Measurements from ENCODE around the gene PSMD1.

The PSMD1 gene

DNA sequence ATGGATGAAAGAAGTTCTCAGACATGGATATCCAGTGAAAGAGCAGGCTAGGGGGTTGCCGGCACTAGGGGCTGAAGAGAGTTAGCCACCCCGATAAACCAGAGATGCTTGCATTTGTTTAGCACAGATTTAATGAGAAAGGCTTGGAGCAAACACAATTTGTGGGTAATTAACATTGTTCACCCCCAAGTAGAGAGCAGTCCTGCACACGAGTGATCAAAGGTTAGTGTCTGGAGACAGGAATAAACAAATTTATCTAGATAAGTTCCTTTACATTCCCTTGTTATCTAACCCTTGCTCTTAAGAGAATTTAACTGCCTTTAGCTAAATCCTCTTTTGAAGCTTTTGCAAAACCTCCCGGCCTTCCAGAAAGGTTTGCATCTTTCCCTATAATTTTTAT, 44.3 kb downstream of the PSMD1 start:
- TF ChIP-seq, protein P1, sequence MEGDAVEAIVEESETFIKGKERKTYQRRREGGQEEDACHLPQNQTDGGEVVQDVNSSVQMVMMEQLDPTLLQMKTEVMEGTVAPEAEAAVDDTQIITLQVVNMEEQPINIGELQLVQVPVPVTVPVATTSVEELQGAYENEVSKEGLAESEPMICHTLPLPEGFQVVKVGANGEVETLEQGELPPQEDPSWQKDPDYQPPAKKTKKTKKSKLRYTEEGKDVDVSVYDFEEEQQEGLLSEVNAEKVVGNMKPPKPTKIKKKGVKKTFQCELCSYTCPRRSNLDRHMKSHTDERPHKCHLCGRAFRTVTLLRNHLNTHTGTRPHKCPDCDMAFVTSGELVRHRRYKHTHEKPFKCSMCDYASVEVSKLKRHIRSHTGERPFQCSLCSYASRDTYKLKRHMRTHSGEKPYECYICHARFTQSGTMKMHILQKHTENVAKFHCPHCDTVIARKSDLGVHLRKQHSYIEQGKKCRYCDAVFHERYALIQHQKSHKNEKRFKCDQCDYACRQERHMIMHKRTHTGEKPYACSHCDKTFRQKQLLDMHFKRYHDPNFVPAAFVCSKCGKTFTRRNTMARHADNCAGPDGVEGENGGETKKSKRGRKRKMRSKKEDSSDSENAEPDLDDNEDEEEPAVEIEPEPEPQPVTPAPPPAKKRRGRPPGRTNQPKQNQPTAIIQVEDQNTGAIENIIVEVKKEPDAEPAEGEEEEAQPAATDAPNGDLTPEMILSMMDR (IDR thresholded peaks at IDR 0.05; ENCODE audit: insufficient read depth, missing control alignments) = no peak
- FAIRE-seq = no peak
- DNase-seq (ENCODE audit: insufficient read length, low spot score) = no peak

- DNase-seq (ENCODE audit: insufficient read length, low spot score) (no peak), FAIRE-seq (no peak)
- TF ChIP-seq, protein P1 (IDR thresholded peaks at IDR 0.05; ENCODE audit: insufficient read depth, missing control alignments) = no peak
These were observed 46.1 kb downstream of the PSMD1 start for GRCh38 chr2:231102772-231103171.

DNA sequence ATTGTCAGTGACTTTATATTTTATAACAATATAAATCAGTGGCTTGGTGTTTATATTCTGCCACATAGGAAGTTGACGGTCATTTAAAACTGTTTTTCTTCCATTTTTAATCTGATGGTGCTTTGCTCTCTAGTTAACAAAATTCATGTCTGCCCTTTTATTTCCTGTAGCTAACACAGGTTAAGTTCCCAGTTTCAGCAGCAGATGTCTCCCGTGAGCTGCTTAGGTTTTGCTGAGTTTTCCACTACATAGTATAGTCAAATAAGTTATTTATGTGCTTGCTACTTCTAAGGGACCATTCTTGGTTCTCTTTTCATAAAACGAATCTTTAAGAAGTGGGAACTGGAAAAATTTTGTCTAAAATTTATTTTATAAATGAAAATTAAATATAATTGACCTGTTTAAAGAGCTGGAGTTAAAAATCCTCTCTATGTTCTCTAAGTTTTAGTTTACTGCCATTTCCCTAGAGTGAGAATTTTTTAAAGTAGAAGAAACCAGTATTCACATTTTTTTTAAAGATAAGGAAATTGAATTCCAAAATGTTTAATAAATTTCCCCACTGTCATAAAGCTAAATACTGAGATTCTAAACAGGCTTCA, 47.5 kb downstream of the PSMD1 start:
- no peak for DNase-seq (ENCODE audit: insufficient read length, low spot score)
- peak; percentile 96 for FAIRE-seq
- TF ChIP-seq, protein P1 (IDR thresholded peaks at IDR 0.05; ENCODE audit: insufficient read depth, missing control alignments) = peak; percentile 65

DNA sequence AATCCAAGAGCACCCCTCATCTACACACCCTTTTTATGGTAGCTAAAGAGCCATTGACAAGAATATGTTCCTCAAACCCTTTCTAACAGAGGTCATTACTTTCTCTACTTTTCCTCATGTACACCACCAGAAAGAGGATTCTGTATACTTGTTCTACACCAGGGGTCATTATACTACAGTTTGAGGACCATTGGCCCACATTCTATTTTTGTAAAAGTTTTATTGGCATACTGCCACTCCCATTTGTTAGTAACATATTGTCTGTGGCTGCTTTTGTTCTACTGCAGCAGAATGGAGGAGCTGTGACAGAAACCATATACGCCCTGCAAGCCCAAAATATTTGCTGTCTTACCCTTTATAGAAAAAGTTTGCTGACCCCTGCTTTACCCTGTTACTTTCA, 53.9 kb downstream of the PSMD1 start:
- no peak for DNase-seq (ENCODE audit: insufficient read length, low spot score)
- TF ChIP-seq, protein P1 (IDR thresholded peaks at IDR 0.05; ENCODE audit: insufficient read depth, missing control alignments) = no peak

GRCh38 chr2:231111987-231112386, 55.3 kb downstream of the PSMD1 start:
- DNase-seq (ENCODE audit: insufficient read length, low spot score) (no peak), FAIRE-seq (no peak)
- TF ChIP-seq, protein P1 (IDR thresholded peaks at IDR 0.05; ENCODE audit: insufficient read depth, missing control alignments) = no peak

More for the DNA sequence above, 53.9 kb downstream of the PSMD1 start:
- no peak for FAIRE-seq

DNA sequence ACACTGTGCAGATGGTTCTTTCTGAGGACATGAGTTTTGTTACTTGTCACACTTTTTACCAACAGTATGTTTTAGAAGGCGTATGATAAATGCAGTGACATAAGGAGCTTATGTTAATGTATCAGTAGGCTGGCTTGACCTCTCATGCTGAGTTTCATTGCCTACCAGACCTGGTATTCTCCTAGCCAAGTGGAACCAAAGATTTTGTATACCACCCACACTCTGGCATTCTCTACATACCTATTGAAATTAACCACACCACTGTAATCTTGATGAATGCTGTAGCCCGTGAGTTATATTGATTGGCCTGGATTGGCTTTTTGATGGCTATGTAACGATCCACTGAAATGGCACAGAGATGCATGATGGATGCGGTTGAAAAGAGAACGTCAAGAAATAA, 56.8 kb downstream of the PSMD1 start:
- no peak for DNase-seq (ENCODE audit: insufficient read length, low spot score)
- peak; percentile 87 for FAIRE-seq
- TF ChIP-seq, protein P1 (IDR thresholded peaks at IDR 0.05; ENCODE audit: insufficient read depth, missing control alignments) = no peak

DNA sequence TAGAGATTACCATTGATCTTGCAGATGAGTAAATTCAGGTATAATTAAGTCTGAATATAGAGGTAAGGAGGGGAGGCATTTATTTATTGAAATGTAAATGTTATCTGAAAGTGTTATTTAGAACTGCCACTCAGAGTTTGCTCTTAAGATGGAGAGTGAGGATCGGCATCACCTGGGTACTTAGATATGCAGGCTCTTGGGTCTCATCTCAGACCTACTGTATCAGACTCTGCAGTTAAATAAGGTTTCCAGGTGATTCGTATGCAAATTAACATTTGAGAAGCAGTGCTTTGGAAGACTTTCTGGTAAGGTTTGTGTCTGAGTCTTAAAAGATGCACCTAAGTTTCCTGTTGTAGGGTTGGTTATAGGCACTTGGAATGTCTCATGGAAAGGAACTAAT, 59.0 kb downstream of the PSMD1 start:
- DNase-seq (ENCODE audit: insufficient read length, low spot score) = no peak
- TF ChIP-seq, protein P1 (IDR thresholded peaks at IDR 0.05; ENCODE audit: insufficient read depth, missing control alignments) = no peak
- no peak for FAIRE-seq
